Medulla oblongata (tissue), 1 donor: Measurements from ENCODE around the gene PGLYRP4.
"Not testable (repeated sequence)": the region's sequence is repeated elsewhere in the genome, so short reads cannot be mapped to it uniquely, and the experiment has no call there.

Source experiments
- DNase-seq: peaks from one replicate; pipeline ENCODE4 v3.0.0-alpha.2; 2015; ENCODE audit errors: extremely low spot score

The PGLYRP4 gene

GRCh38 chr1:153356392-153357075 lies 7.9 kb upstream of the PGLYRP4 start:
- no peak for DNase-seq

- DNase-seq: no peak
Measured at GRCh38 chr1:153355445-153356071, 6.9 kb upstream of the PGLYRP4 start.

GRCh38 chr1:153354515-153355193 lies 6.0 kb upstream of the PGLYRP4 start:
- DNase-seq: no peak

- no peak for DNase-seq
Measured at GRCh38 chr1:153353226-153353947, 4.7 kb upstream of the PGLYRP4 start.

- peak; percentile 71 for DNase-seq
Measured at GRCh38 chr1:153352523-153352922, 3.9 kb upstream of the PGLYRP4 start.

- DNase-seq: no peak
Measured at GRCh38 chr1:153350321-153350957, 1.8 kb upstream of the PGLYRP4 start.

GRCh38 chr1:153349363-153350320 lies 1.0 kb upstream of the PGLYRP4 start:
- no peak for DNase-seq

GRCh38 chr1:153347856-153348255 lies 785 bp downstream of the PGLYRP4 start:
- DNase-seq: no peak

GRCh38 chr1:153347049-153347448 lies 1.6 kb downstream of the PGLYRP4 start:
- DNase-seq: not testable (repeated sequence)

GRCh38 chr1:153346077-153346723 lies 2.4 kb downstream of the PGLYRP4 start:
- DNase-seq: no peak

GRCh38 chr1:153345187-153346076 lies 3.2 kb downstream of the PGLYRP4 start:
- DNase-seq: no peak

GRCh38 chr1:153344718-153345025 lies 4.0 kb downstream of the PGLYRP4 start:
- DNase-seq: no peak

GRCh38 chr1:153343811-153344717 lies 4.6 kb downstream of the PGLYRP4 start:
- no peak for DNase-seq

GRCh38 chr1:153343040-153343681 lies 5.5 kb downstream of the PGLYRP4 start:
- DNase-seq: no peak

- DNase-seq: no peak
Measured at GRCh38 chr1:153342178-153342577, 6.5 kb downstream of the PGLYRP4 start.

- no peak for DNase-seq
Measured at GRCh38 chr1:153341431-153341934, 7.2 kb downstream of the PGLYRP4 start.

- no peak for DNase-seq
Measured at GRCh38 chr1:153340356-153340755, 8.3 kb downstream of the PGLYRP4 start.

- DNase-seq: no peak
Measured at GRCh38 chr1:153339802-153340201, 8.8 kb downstream of the PGLYRP4 start.
